Lower leg skin (tissue), 4 donors: Measurements from ENCODE around the gene BOD1. TPM values are rescaled to one million over a fixed set of nuclear protein-coding genes. Genes with fewer than 3 reads are reported as not detected.

Source experiments
- DNase-seq, 2 donors: peaks; one replicate each; pipeline ENCODE4 v3.0.0-alpha.2; 2019; ENCODE audit warnings: low spot score in 2 of 2
- H3K4me3 ChIP-seq: fragments of 200-600 bp; sonication (generic); 2 replicates; pipeline ENCODE4 v1.5.1; 2017; ENCODE audit warnings: mild to moderate bottlenecking, low read depth; ENCODE audit not compliant: poor library complexity, severe bottlenecking
- CTCF ChIP-seq, 3 donors: fragments of 450-650 bp; IDR thresholded peaks; one replicate each; pipeline ENCODE4 v1.5.1; 2016; ENCODE audit warnings: antibody characterized with exemption in 3 of 3, mild to moderate bottlenecking in 3 of 3, moderate library complexity in 2 of 3
- POLR2A ChIP-seq, 2 donors: fragments of 450-650 bp; IDR thresholded peaks; one replicate each; pipeline ENCODE4 v1.6.1; 2016 to 2017; ENCODE audit warnings: antibody characterized with exemption in 2 of 2, mild to moderate bottlenecking in 1 of 2, moderate library complexity in 1 of 2
- WGBS, 2 donors: methylation state at CpG; one replicate each; pipeline ENCODE4 v1.1.5; 2018; 5-methylcytosine and 5-hydroxymethylcytosine counted together
- intact Hi-C: fragments of 100-400 bp; cut with DNase I; formaldehyde crosslinking; loops from one replicate; pipeline ENCODE4 v1.15.0; 2023; ENCODE audit warnings: low total_unique reads
- total RNA-seq, 4 donors: library from RNA; depleted of rRNA; stranded (reverse); fragments of >200 nt; gene quantifications; one replicate each; pipeline ENCODE4 v1.1.0, GENCODE V29; 2016

Gene BOD1
- total RNA-seq, 4 donors from 2014 or later: 32.0 to 54.6 (median 42.8) TPM

GRCh38 chr5:173648308-173648866 lies 31.9 kb upstream of the BOD1 start:
- intact Hi-C loops: loop anchor here (10.0 kb wide), 1 partner anchor 106 kb away; no protein-coding TSS in a partner anchor
- 81 to 92% methylated on average over 7 of the region's 7 CpGs for WGBS, 2 donors
- no peak for DNase-seq
- no peak overlapping the region for H3K4me3 ChIP-seq
- TF ChIP-seq POLR2A (IDR thresholded peaks at IDR 0.05) (no peak), CTCF (IDR thresholded peaks at IDR 0.05) (no peak)

- DNase-seq: peak in 1 of 2 donors; percentile 70
- intact Hi-C loops: loop anchor here (10.0 kb wide), 1 partner anchor 108 kb away; no protein-coding TSS in a partner anchor
- TF ChIP-seq POLR2A (IDR thresholded peaks at IDR 0.05): no peak
- TF ChIP-seq CTCF (IDR thresholded peaks at IDR 0.05): no peak
- no peak overlapping the region for H3K4me3 ChIP-seq
- 58 to 69% methylated on average over 5 of the region's 5 CpGs for WGBS, 2 donors
These were observed 30.2 kb upstream of the BOD1 start for GRCh38 chr5:173646692-173647091.

GRCh38 chr5:173645890-173646574 lies 29.6 kb upstream of the BOD1 start:
- H3K4me3 ChIP-seq: no peak overlapping the region
- WGBS, 2 donors: 79 to 81% methylated on average over 10 of the region's 10 CpGs
- intact Hi-C loops: loop anchor here (10.0 kb wide), 1 partner anchor 109 kb away; no protein-coding TSS in a partner anchor
- peak in 1 of 2 donors; percentile 60 for DNase-seq
- TF ChIP-seq CTCF (IDR thresholded peaks at IDR 0.05): no peak
- no peak for TF ChIP-seq POLR2A (IDR thresholded peaks at IDR 0.05)

- no peak overlapping the region for H3K4me3 ChIP-seq
- intact Hi-C loops: loop anchor here (10.0 kb wide), 1 partner anchor 109 kb away; no protein-coding TSS in a partner anchor
- TF ChIP-seq POLR2A (IDR thresholded peaks at IDR 0.05): no peak
- TF ChIP-seq CTCF (IDR thresholded peaks at IDR 0.05): no peak
- WGBS, 2 donors: 38 to 46% methylated on average over 5 of the region's 5 CpGs
- DNase-seq: peak in 1 of 2 donors; percentile 49
These were observed 29.0 kb upstream of the BOD1 start for GRCh38 chr5:173645437-173645807.

- TF ChIP-seq CTCF (IDR thresholded peaks at IDR 0.05) (no peak), POLR2A (IDR thresholded peaks at IDR 0.05) (no peak)
- 64 to 74% methylated on average over 8 of the region's 8 CpGs for WGBS, 2 donors
- no peak overlapping the region for H3K4me3 ChIP-seq
These were observed 28.4 kb upstream of the BOD1 start for GRCh38 chr5:173644673-173645436.

More at GRCh38 chr5:173644673-173645436, 28.4 kb upstream of the BOD1 start:
- intact Hi-C loops: loop anchor here (10.0 kb wide), 1 partner anchor 110 kb away; no protein-coding TSS in a partner anchor
- peak in 1 of 2 donors; percentile 17 for DNase-seq
